Hepatocyte (in vitro differentiated cells): ENCODE data around the gene CEP76. TPM values are rescaled to one million over a fixed set of nuclear protein-coding genes. Genes with fewer than 3 reads are reported as not detected.
A peak's percentile ranks its signal among the peaks of the same experiment; 100 is the strongest.
"Not testable (repeated sequence)": the region's sequence is repeated elsewhere in the genome, so short reads cannot be mapped to it uniquely, and the experiment has no call there.

Experiments used
- DNase-seq: peaks from one replicate; pipeline ENCODE4 v3.0.0-alpha.2; 2016; ENCODE audit warnings: low spot score
- H2AFZ ChIP-seq: fragments of 200-600 bp; sonication (generic); 2 replicates; pipeline ENCODE4 v1.6.0; 2016; ENCODE audit warnings: antibody characterized with exemption, mild to moderate bottlenecking
- H3K27ac ChIP-seq: fragments of 200-600 bp; sonication (generic); 2 replicates; pipeline ENCODE4 v1.5.1; 2016; ENCODE audit warnings: mild to moderate bottlenecking
- H3K27me3 ChIP-seq: fragments of 200-600 bp; sonication (generic); 2 replicates; pipeline ENCODE4 v1.6.1; 2016
- H3K36me3 ChIP-seq: fragments of 200-600 bp; sonication (generic); replicated peaks from 2 replicates; pipeline ENCODE4 v1.5.1; 2016; ENCODE audit warnings: low read depth; ENCODE audit not compliant: insufficient read depth
- H3K4me1 ChIP-seq: fragments of 200-600 bp; sonication (generic); 2 replicates; pipeline ENCODE4 v1.5.1; 2016; ENCODE audit warnings: mild to moderate bottlenecking, moderate library complexity; ENCODE audit not compliant: insufficient read depth
- H3K4me2 ChIP-seq: fragments of 200-600 bp; sonication (generic); 2 replicates; pipeline ENCODE4 v1.6.0; 2016
- H3K4me3 ChIP-seq: fragments of 200-600 bp; sonication (generic); 2 replicates; pipeline ENCODE4 v1.5.1; 2016; ENCODE audit warnings: mild to moderate bottlenecking
- H3K79me2 ChIP-seq: fragments of 200-600 bp; sonication (generic); 2 replicates; pipeline ENCODE4 v1.6.0; 2017; ENCODE audit warnings: mild to moderate bottlenecking
- H3K9me2 ChIP-seq: fragments of 200-600 bp; sonication (generic); replicated peaks from 2 replicates; pipeline ENCODE4 v1.6.0; 2017; ENCODE audit warnings: mild to moderate bottlenecking; ENCODE audit not compliant: insufficient read depth
- H3K9me3 ChIP-seq: fragments of 200-600 bp; sonication (generic); 2 replicates; pipeline ENCODE4 v1.5.1; 2016; ENCODE audit warnings: low read depth, mild to moderate bottlenecking
- H4K20me1 ChIP-seq: fragments of 200-600 bp; sonication (generic); 2 replicates; pipeline ENCODE4 v1.6.0; 2016; ENCODE audit warnings: mild to moderate bottlenecking; ENCODE audit not compliant: insufficient read depth, poor library complexity, severe bottlenecking
- CTCF ChIP-seq: fragments of 200-600 bp; sonication (generic); IDR thresholded peaks from 2 replicates; pipeline ENCODE4 v1.5.1; 2016; ENCODE audit warnings: antibody characterized with exemption, mild to moderate bottlenecking; ENCODE audit not compliant: poor library complexity
- EZH2 ChIP-seq: fragments of 200-600 bp; sonication (generic); IDR thresholded peaks from 2 replicates; pipeline ENCODE4 v1.6.1; 2016; ENCODE audit warnings: antibody characterized with exemption, mild to moderate bottlenecking, borderline replicate concordance
- EZH2phosphoT487 ChIP-seq: fragments of 200-600 bp; sonication (generic); IDR thresholded peaks from one replicate; pipeline ENCODE4 v1.6.1; 2018; ENCODE audit warnings: antibody characterized with exemption, mild to moderate bottlenecking, low read depth, moderate library complexity; ENCODE audit not compliant: unreplicated experiment, severe bottlenecking
- WGBS: methylation state at CpG from one replicate; pipeline ENCODE4 v1.1.6; 2016; ENCODE audit warnings: low lambda C conversion rate; ENCODE audit errors: missing lambda C conversion rate; 5-methylcytosine and 5-hydroxymethylcytosine counted together
- polyA plus RNA-seq: library from polyadenylated mRNA; unstranded; fragments of >200 nt; fragmentation: Nextera tagmentation; extraction: Ambion mirVana; gene quantifications from 2 replicates; pipeline ENCODE4 v1.2.1, GENCODE V29; 2016
- total RNA-seq: library from RNA; depleted of rRNA; stranded (reverse); fragments of >200 nt; gene quantifications from 2 replicates; pipeline ENCODE4 v1.2.3, GENCODE V29; 2014

The CEP76 gene
- total and polyA plus RNA-seq, 2 experiments from 2014 or later, result 4.7 to 11.9 TPM

DNA sequence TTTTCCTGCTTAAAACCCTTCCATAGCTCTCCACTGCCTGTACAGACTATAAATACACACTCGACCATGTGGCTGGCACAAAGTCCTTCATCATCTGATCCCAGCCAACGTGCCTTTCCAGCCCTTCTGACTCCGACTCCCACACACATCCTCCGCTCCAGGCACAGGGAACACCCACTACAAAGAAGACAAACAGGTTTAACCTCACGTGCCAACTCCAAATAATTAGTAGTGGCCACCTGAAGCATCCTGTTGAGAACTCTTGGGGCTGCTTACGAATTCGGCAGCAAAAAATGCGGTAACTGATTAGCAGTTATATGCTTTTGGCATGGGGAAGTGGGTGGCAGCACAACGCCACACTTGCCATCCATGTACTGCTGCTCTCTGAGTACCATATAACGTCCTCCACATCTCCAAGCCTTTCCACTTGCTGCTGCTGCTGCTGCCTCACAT, 56.7 kb downstream of the CEP76 start:
- H3K79me2 ChIP-seq, result peaks cover 91% of the 10 kb centered on the region
- H3K27ac ChIP-seq, result no peak overlapping the region
- H3K9me2 ChIP-seq, result no peaks in the 10 kb centered on the region
- WGBS, result 74% methylated on average over 10 of the region's 10 CpGs
- H3K9me3 ChIP-seq, result no peaks in the 10 kb centered on the region
- no peaks in the 10 kb centered on the region for H3K27me3 ChIP-seq
- no peak overlapping the region for H2AFZ ChIP-seq
- H3K36me3 ChIP-seq, result no peaks in the 10 kb centered on the region
- H3K4me3 ChIP-seq, result no peak overlapping the region
- H3K4me2 ChIP-seq, result no peak overlapping the region
- no peaks in the 10 kb centered on the region for H3K4me1 ChIP-seq
- peaks cover 4% of the 10 kb centered on the region for H4K20me1 ChIP-seq
- TF ChIP-seq CTCF, result no peak
- no peak for TF ChIP-seq EZH2
- no peak for TF ChIP-seq EZH2phosphoT487
- peak; percentile 23 for DNase-seq

GRCh38 chr18:12645254-12645653, 57.3 kb downstream of the CEP76 start:
- Histone ChIP-seq H3K27ac (no peak overlapping the region), H3K36me3 (no peaks in the 10 kb centered on the region), H3K4me2 (no peak overlapping the region), H3K9me2 (no peaks in the 10 kb centered on the region), H3K4me3 (no peak overlapping the region), H3K4me1 (peaks cover under 1% of the 10 kb centered on the region), H3K9me3 (no peaks in the 10 kb centered on the region), H4K20me1 (peaks cover 4% of the 10 kb centered on the region), H2AFZ (no peak overlapping the region), H3K27me3 (no peaks in the 10 kb centered on the region), H3K79me2 (peaks cover 86% of the 10 kb centered on the region)
- DNase-seq, result no peak
- TF ChIP-seq CTCF (no peak), EZH2 (no peak), EZH2phosphoT487 (no peak)

DNA sequence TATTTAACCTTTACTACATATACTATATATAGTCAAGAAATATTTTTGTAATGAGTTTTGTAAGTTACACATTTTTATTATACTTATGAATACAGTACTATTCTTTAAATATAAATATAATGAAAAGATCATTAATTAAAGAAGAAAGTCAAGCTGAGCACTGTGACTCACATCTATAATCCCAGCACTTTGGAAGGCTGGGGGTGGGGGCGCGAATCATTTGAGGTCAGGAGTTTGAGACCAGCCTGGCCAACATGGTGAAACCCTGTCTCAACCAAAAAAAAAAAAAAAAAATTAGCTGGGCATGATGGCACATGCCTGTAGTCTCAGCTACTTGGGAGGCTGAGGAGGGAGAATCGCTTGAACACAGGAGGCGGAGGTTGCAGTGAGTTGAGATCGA, 58.8 kb downstream of the CEP76 start:
- not testable (repeated sequence) for DNase-seq, H3K9me3 ChIP-seq, H3K4me3 ChIP-seq, H3K36me3 ChIP-seq, H2AFZ ChIP-seq, H3K27me3 ChIP-seq, H4K20me1 ChIP-seq, H3K27ac ChIP-seq, H3K4me1 ChIP-seq, H3K9me2 ChIP-seq, H3K4me2 ChIP-seq
- H3K79me2 ChIP-seq, result peaks cover 83% of the 10 kb centered on the region
- 98% methylated on average over 5 of the region's 5 CpGs for WGBS

DNA sequence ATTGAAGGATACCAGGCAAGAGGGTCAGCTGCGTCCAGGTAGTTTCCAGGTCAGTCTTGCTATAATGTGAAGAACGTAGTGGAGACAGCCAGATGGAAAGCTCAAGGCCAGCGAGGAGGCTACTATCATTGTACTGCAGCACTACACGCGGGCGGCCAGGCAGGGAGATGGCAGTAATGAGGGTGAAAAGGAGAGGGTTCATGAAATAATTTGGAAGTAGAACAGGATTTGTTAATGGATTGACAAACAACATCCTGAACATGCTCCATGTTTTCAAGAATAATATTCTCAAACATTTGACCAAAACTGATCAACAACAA, 61.7 kb downstream of the CEP76 start:
- TF ChIP-seq EZH2, result no peak
- H3K9me3 ChIP-seq, result no peaks in the 10 kb centered on the region
- DNase-seq, result no peak
- no peak overlapping the region for H3K4me3 ChIP-seq
- H3K27me3 ChIP-seq, result no peaks in the 10 kb centered on the region
- no peaks in the 10 kb centered on the region for H3K9me2 ChIP-seq
- H3K4me1 ChIP-seq, result peaks cover 8% of the 10 kb centered on the region
- no peaks in the 10 kb centered on the region for H3K36me3 ChIP-seq
- H4K20me1 ChIP-seq, result no peaks in the 10 kb centered on the region
- peak overlapping the region; percentile 73 for H3K27ac ChIP-seq
- H3K4me2 ChIP-seq, result peak overlapping the region; percentile 23
- H3K79me2 ChIP-seq, result peaks cover 75% of the 10 kb centered on the region
- whole genome bisulfite sequencing, result 77% methylated on average over 6 of the region's 6 CpGs
- H2AFZ ChIP-seq, result no peak overlapping the region
